GM23338 (cell line): ENCODE results near the gene SAMD4A. TPM values are rescaled to one million over a fixed set of nuclear protein-coding genes. Genes with fewer than 3 reads are reported as not detected.
A peak's percentile ranks its signal among the peaks of the same experiment; 100 is the strongest.

Source experiments
- ATAC-seq: fragments of 200-7000 bp; cut with Tn5 transposase; 3 replicates; pipeline ENCODE4 v1.9.1; 2020
- DNase-seq: peaks from one replicate; pipeline ENCODE4 v3.0.0-alpha.2; 2015; ENCODE audit warnings: low spot score
- H2AFZ ChIP-seq: fragments of 200-600 bp; sonication (generic); 2 replicates; pipeline ENCODE4 v1.8.0; 2016; ENCODE audit warnings: antibody characterized with exemption, mild to moderate bottlenecking, moderate library complexity
- H3F3A ChIP-seq: fragments of 200-600 bp; sonication (generic); replicated peaks from 2 replicates; pipeline ENCODE4 v1.8.0; 2017; ENCODE audit warnings: antibody characterized with exemption, mixed run types, low read depth
- H3K27ac ChIP-seq: fragments of 200-600 bp; sonication (generic); 2 replicates; pipeline ENCODE4 v1.6.1; 2016; ENCODE audit warnings: low read depth
- H3K27me3 ChIP-seq: fragments of 200-600 bp; sonication (generic); 2 replicates; pipeline ENCODE4 v1.8.0; 2016; ENCODE audit warnings: mild to moderate bottlenecking, mixed run types, moderate library complexity; ENCODE audit not compliant: insufficient read depth
- H3K36me3 ChIP-seq: fragments of 200-600 bp; sonication (generic); 2 replicates; pipeline ENCODE4 v1.8.0; 2016; ENCODE audit warnings: mild to moderate bottlenecking; ENCODE audit not compliant: insufficient read depth
- H3K4me1 ChIP-seq: fragments of 200-600 bp; sonication (generic); 2 replicates; pipeline ENCODE4 v1.8.0; 2016; ENCODE audit warnings: mild to moderate bottlenecking, moderate library complexity; ENCODE audit not compliant: insufficient read depth
- H3K4me2 ChIP-seq: fragments of 200-600 bp; sonication (generic); 2 replicates; pipeline ENCODE4 v1.7.1; 2017; ENCODE audit warnings: mixed run types
- H3K4me3 ChIP-seq: fragments of 200-600 bp; sonication (generic); 2 replicates; pipeline ENCODE4 v1.6.1; 2016; ENCODE audit warnings: mixed run types
- H3K79me2 ChIP-seq: fragments of 200-600 bp; sonication (generic); replicated peaks from 2 replicates; pipeline ENCODE4 v1.8.0; 2017; ENCODE audit warnings: mild to moderate bottlenecking; ENCODE audit not compliant: insufficient read depth
- H3K9me2 ChIP-seq: fragments of 200-600 bp; sonication (generic); 2 replicates; pipeline ENCODE4 v1.8.0; 2017; ENCODE audit not compliant: insufficient read depth
- H4K20me1 ChIP-seq: fragments of 200-600 bp; sonication (generic); replicated peaks from 2 replicates; pipeline ENCODE4 v1.8.0; 2017; ENCODE audit warnings: mild to moderate bottlenecking; ENCODE audit not compliant: insufficient read depth
- H3K27ac Mint-ChIP-seq: 2 replicates; pipeline ENCODE4 v1.8.0; 2020; ENCODE audit warnings: inconsistent platforms, mild to moderate bottlenecking, moderate library complexity, mixed read lengths
- H3K27me3 Mint-ChIP-seq: 3 replicates; pipeline ENCODE4 v1.8.0; 2022; ENCODE audit warnings: low read depth, mild to moderate bottlenecking, moderate library complexity, mixed read lengths, inconsistent platforms; ENCODE audit not compliant: insufficient read depth, poor library complexity
- H3K36me3 Mint-ChIP-seq: 3 replicates; pipeline ENCODE4 v1.8.0; 2021; ENCODE audit warnings: low read depth, mild to moderate bottlenecking, inconsistent platforms, moderate library complexity, mixed read lengths
- H3K4me1 Mint-ChIP-seq: 3 replicates; pipeline ENCODE4 v1.8.0; 2020; ENCODE audit warnings: mild to moderate bottlenecking, inconsistent platforms, mixed read lengths
- H3K4me3 Mint-ChIP-seq: 3 replicates; pipeline ENCODE4 v1.8.0; 2021; ENCODE audit warnings: moderate library complexity, mild to moderate bottlenecking, inconsistent platforms, mixed read lengths
- H3K9me3 Mint-ChIP-seq: 3 replicates; pipeline ENCODE4 v1.8.0; 2020; ENCODE audit warnings: moderate library complexity, mild to moderate bottlenecking, inconsistent platforms, mixed read lengths
- CREB1 ChIP-seq: fragments of 250-450 bp; sonication (Bioruptor Pico); IDR thresholded peaks from 2 replicates; pipeline ENCODE4 v1.5.0; 2020; ENCODE audit warnings: low read depth, mild to moderate bottlenecking, moderate library complexity
- CTCF ChIP-seq, 2 experiments: fragments of 200-600 bp in 1 of 2; sonication (generic) in 1 of 2; conservative IDR thresholded peaks; 2 replicates each; pipeline versions ENCODE4 v1.5.1 to v1.6.1; 2016 to 2017; ENCODE audit warnings: antibody characterized with exemption in 2 of 2, low read depth in 2 of 2, mild to moderate bottlenecking in 2 of 2, moderate library complexity in 1 of 2
- ETS1 ChIP-seq: IDR thresholded peaks from 2 replicates; pipeline ENCODE4 v1.6.1; 2016; ENCODE audit warnings: antibody characterized with exemption
- EZH2 ChIP-seq: fragments of 200-600 bp; sonication (generic); IDR thresholded peaks from one replicate; pipeline ENCODE4 v1.8.0; 2017; ENCODE audit warnings: antibody characterized with exemption, mild to moderate bottlenecking, low read depth; ENCODE audit not compliant: unreplicated experiment
- EZH2phosphoT487 ChIP-seq: fragments of 200-600 bp; sonication (generic); IDR thresholded peaks from one replicate; pipeline ENCODE4 v1.8.1; 2018; ENCODE audit warnings: antibody characterized with exemption; ENCODE audit not compliant: unreplicated experiment
- JUNB ChIP-seq: IDR thresholded peaks from one replicate; pipeline ENCODE4 v1.6.1; 2016; ENCODE audit warnings: antibody characterized with exemption; ENCODE audit not compliant: unreplicated experiment
- NANOG ChIP-seq: IDR thresholded peaks from 2 replicates; pipeline ENCODE4 v1.6.1; 2016; ENCODE audit warnings: antibody characterized with exemption, borderline replicate concordance
- POLR2AphosphoS5 ChIP-seq: IDR thresholded peaks from 2 replicates; pipeline ENCODE4 v1.6.1; 2016; ENCODE audit warnings: antibody characterized with exemption, low read depth
- REST ChIP-seq: IDR thresholded peaks from one replicate; pipeline ENCODE4 v1.6.1; 2018; ENCODE audit warnings: antibody characterized with exemption; ENCODE audit not compliant: unreplicated experiment
- STAT1 ChIP-seq: IDR thresholded peaks from one replicate; pipeline ENCODE4 v1.6.1; 2016; ENCODE audit warnings: antibody characterized with exemption; ENCODE audit not compliant: unreplicated experiment
- ZNF114 ChIP-seq: fragments of 250-450 bp; sonication (Bioruptor Pico); IDR thresholded peaks from 2 replicates; pipeline ENCODE4 v1.5.0; 2020; ENCODE audit warnings: mild to moderate bottlenecking, moderate library complexity
- ZNF331 ChIP-seq: fragments of 250-450 bp; sonication (Bioruptor Pico); IDR thresholded peaks from 2 replicates; pipeline ENCODE4 v1.5.0; 2020; ENCODE audit warnings: low read depth, mild to moderate bottlenecking, moderate library complexity
- ZNF462 ChIP-seq: fragments of 250-450 bp; sonication (Bioruptor Pico); IDR thresholded peaks from 2 replicates; pipeline ENCODE4 v1.5.0; 2020; ENCODE audit warnings: mild to moderate bottlenecking, moderate library complexity
- polyA plus RNA-seq: library from polyadenylated mRNA; unstranded; fragments of >200 nt; fragmentation: Nextera tagmentation; extraction: Ambion mirVana; gene quantifications from 2 replicates; pipeline ENCODE4 v1.2.1, GENCODE V29; 2016
- total RNA-seq: library from RNA; depleted of rRNA; stranded (reverse); fragments of >200 nt; shearing (Covaris generic); gene quantifications from 2 replicates; pipeline ENCODE4 v1.2.3, GENCODE V29; 2014

SAMD4A gene
- total and polyA plus RNA-seq, 2 experiments from 2014 or later = 1.6 to 6.9 TPM

GRCh38 chr14:54698501-54698900 is 131.6 kb downstream of the SAMD4A start:
- Histone ChIP-seq H4K20me1 (no peaks in the 10 kb centered on the region), H3K79me2 (no peaks in the 10 kb centered on the region)

More at GRCh38 chr14:54698501-54698900, 131.6 kb downstream of the SAMD4A start:
- Histone ChIP-seq H3K4me3 (no peak overlapping the region), H3K27me3 (no peaks in the 10 kb centered on the region; the same call in 1 of the 2 replicates), H3K9me2 (no peaks in the 10 kb centered on the region; the same call in 1 of the 2 replicates), H3F3A (no peaks in the 10 kb centered on the region), H3K4me1 (0 out of 2 replicates have a peak, but pooled peaks cover 8% of the 10 kb centered on the region), H3K4me2 (no peak overlapping the region), H3K27ac (0 out of 2 replicates have a peak overlapping the region, but pooled peaks have one; percentile 30), H2AFZ (no peak overlapping the region), H3K36me3 (no peaks in the 10 kb centered on the region)
- Mint-ChIP-seq H3K27ac (peak overlapping the region; percentile 13), H3K4me3 (no peak overlapping the region), H3K27me3 (peaks cover 2% of the 10 kb centered on the region), H3K9me3 (no peaks in the 10 kb centered on the region), H3K4me1 (peaks cover 9% of the 10 kb centered on the region), H3K36me3 (no peaks in the 10 kb centered on the region)
- DNase-seq = no peak
- peak; percentile 36; the same call in 2 of the 3 replicates for ATAC-seq
- TF ChIP-seq ZNF331 (no peak), ETS1 (no peak), ZNF462 (CRISPR knock-in tag) (no peak), CREB1 (CRISPR knock-in tag) (no peak), JUNB (no peak), CTCF (conservative IDR thresholded peaks at IDR 0.05; ENCODE audit: low read depth in 2 of 2) (no peak), POLR2AphosphoS5 (no peak), REST (no peak), EZH2 (no peak), NANOG (no peak), EZH2phosphoT487 (no peak), ZNF114 (CRISPR knock-in tag) (no peak), STAT1 (no peak)
